GM21526 (cell line): ENCODE results near the gene ABHD1.

Source experiments
- ATAC-seq: cut with Tn5 transposase; IDR thresholded peaks from one replicate; pipeline ENCODE4 v1.9.1; 2021; ENCODE audit warnings: moderate library complexity; ENCODE audit not compliant: unreplicated experiment, low FRiP score

Gene ABHD1

GRCh38 chr2:27086724-27087593 lies 36.7 kb upstream of the ABHD1 start, which contains the start of gene KHK:
Gene KHK (plus strand): TSS chr2:27086772. CDS start chr2:27087260, 488 bp downstream.
- ATAC-seq = peak; percentile 61

- no peak for ATAC-seq
These were observed 35.7 kb upstream of the ABHD1 start for GRCh38 chr2:27087823-27088410.

DNA sequence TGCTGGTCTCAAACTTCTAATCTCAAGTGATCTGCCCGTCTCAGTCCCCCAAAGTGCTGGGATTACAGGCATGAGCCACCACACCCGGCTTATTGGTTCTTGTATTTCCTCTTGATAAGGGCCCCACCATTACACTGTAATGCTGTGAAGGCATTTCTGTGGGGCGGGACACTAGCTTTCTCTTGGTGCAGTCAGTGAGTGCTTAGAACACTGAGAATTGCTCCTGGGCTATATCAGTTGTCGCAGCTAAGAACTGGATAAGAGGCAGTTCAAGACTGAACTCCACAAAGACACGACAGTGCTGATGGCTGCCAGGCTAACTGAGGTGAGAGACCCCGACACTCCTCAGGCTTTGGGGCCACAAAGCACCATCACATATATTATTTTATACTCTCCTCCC lies 35.0 kb upstream of the ABHD1 start:
- ATAC-seq = no peak

DNA sequence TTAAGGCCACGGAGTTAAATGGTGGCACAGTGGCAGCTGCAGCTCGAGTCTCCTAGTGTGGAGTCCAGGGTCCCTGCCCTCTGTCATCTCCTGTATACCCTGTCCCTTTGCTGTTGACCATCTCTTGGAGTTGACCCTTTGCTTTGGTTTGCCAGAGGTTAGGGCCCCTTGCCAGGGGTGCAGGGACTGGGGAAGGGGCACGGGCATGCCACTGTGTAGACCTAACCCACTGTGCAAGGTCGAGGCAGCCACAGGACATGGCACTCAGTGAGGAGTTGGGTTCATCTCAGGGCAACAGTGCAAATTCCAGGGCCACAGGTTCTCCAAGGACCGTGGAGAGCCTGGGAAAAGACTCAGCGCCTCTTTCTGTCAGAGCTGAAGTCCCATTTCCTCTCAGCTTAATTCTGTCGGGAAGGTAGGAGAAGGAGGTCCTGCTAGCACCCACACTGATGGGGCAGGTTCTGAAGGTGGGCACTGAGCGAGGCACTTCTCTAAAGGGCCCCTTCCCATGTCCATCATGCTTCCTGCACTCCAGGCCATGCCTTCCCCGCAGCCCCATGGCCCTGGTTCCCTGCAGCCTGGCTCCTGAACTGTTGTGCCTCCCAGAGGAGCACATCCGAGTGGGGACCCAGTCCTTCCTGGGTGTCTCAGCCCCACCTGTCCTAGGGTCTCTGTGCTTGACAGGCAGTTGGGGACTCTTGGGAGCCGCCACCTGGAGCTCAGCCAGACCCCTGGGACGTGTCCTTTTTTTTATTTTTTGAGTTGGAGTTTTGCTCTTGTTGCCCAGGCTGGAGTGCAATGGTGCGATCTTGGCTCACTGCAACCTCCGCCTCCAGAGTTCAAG lies 34.3 kb upstream of the ABHD1 start:
- ATAC-seq = no peak

GRCh38 chr2:27091746-27092695 lies 31.6 kb upstream of the ABHD1 start:
- no peak for ATAC-seq

DNA sequence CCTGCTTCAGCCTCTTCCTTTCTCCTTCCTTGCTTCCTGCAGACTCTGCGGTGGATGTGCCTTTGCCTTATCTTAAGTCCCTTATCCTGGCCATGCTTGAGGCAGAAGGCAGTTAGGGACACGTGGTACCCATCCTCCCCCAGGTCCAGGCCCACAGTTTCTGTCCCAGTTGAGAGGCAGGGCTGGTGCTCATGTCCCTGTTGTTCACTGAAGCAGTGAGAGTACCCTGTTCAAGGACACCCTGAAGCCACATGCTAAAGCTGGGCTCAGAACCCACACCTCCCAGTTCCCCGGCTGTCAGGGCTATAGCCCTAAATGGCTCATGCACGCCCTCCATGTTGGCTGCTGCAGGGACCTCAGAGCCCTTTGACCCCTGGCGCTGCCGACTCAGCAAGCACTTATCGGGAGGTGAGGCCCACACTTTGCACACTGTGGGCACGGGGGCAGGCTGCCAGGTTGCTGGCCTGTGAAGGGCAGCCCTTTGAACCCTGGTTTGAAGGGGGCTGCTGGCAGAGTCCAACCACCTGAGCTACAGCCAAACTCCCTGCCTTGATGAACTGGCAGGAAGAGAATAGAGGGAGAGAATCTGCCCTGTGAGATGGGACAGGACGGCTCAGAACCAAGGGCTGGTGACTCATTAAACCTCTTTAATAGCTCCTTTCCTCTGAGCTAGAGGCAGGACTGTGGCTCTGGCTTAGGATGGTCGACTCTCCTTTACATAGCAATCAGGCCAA lies 30.8 kb upstream of the ABHD1 start:
- ATAC-seq = no peak

GRCh38 chr2:27093430-27094352 lies 29.9 kb upstream of the ABHD1 start:
- ATAC-seq = no peak

DNA sequence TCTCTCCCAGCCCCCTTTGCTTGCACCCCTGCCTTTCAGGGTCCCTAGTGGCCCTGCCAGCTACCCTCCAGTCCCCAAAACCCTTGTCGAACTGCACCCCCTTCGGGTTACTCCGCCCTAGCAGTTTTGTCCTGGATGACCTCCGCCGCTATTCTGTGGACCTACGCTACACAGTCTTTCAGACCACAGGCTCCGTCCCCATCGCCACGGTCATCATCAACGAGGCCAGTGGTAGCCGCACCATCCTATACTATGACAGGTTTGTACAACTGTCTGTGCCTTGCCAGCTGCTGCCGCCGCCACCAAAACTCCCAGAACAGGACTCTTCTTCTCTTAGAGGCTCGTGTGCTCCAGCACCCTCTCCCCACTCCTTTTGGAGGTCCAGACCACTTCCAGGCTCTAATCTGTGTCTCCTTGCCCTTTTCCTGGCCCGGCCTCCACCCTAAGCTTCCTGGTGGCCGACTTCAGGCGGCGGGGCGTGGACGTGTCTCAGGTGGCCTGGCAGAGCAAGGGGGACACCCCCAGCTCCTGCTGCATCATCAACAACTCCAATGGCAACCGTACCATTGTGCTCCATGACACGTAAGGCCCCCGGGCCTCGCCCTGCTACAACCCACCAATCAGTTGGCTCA lies 29.1 kb upstream of the ABHD1 start:
- no peak for ATAC-seq

DNA sequence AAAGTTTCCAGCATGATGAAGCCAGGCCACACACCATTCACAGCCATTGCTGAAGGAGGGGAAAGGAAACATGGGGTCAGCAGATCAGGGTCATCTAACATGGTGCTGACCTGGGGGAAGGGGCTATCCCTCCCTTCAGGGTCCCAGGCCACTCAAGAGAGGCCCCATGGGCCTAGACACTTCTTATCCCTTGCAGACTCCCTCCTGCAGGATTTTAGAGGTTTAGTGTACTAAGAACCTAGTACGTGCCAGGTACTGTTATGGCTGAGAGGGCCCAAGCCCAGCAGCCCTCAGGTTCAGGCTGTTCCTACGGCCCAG lies 28.2 kb upstream of the ABHD1 start:
- no peak for ATAC-seq

DNA sequence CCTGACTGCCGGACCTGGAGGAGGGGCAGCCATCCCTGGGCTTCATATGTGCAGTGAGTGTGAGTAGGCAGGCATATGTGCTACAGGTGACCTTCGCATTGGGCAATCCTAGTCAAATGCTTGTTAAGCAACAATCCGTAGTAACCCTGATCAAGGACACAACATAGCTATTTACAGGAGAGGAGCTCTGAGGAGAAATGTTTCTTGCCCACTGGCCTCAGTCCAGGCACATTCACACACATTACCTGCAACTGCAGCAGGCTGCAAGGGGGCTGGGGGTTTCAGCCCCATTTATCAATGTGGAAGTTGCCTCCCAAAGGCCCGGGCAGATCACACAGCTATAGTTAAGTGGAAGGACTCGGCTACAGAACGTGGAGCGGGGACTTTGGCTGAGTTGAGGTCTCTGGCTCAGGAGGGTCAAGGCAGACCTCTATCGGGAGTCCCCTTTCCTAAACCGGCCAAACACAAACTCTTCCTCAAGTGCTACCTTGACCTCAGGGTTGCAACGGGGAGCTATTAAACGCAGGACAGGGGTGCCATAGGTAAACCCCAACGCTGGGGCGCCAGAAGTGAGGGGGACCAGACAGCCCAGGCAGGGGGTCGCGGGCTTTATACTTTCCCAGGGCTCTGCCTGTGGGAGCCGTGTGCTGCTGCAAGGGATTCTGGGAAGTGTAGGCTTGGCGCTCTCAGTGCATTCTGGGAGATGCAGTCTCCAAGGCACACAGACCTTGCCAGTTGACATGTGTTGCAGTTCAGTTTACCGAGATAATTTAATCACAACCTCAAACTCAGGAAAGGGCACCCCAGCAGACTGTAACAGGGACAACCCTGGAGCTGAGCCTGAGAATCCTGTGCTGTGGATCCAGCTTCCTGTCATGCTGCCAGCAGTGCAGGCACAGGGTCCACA lies 27.6 kb upstream of the ABHD1 start:
- no peak for ATAC-seq

- no peak for ATAC-seq
These were observed 26.8 kb upstream of the ABHD1 start for GRCh38 chr2:27096748-27097297.

DNA sequence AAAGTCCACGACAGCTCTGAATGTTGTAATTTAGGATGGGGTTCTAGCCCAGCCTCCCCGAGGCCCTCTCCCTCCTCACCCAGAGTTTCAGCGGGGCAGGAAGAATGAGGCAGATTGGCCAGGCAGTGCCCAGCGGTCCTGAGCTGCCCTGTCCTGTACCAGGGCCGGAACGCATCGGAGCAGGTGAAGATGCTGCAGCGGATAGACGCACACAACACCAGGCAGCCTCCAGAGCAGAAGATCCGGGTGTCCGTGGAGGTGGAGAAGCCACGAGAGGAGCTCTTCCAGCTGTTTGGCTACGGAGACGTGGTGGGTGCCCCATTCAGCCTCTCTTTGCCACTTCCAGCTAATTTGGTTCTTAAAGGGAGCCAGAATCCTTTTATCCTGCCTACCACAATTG lies 26.3 kb upstream of the ABHD1 start:
- no peak for ATAC-seq

- no peak for ATAC-seq
These were observed 24.2 kb upstream of the ABHD1 start for GRCh38 chr2:27099334-27099955.

GRCh38 chr2:27100036-27100435 lies 23.6 kb upstream of the ABHD1 start:
- ATAC-seq = no peak

DNA sequence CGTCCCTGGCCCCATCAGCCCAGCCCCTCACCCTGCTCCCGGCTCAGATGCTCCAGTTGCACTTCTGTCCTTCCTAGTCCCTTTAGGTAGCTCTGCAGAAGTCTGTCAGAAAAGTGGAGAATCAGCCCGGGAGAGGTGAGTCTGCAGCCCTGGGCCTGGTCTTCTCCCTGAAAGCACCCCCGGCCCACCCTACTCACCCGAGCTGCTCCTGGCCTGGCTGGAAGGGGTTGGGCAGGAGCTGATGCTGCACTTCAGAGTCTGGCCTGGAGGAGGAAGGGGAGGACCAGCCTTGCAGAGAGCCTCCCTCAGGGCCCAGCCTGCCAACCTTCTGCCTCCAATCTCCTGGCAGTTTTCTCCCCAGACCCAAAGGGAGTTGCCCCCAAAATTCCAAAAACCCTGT lies 21.3 kb upstream of the ABHD1 start:
- no peak for ATAC-seq

DNA sequence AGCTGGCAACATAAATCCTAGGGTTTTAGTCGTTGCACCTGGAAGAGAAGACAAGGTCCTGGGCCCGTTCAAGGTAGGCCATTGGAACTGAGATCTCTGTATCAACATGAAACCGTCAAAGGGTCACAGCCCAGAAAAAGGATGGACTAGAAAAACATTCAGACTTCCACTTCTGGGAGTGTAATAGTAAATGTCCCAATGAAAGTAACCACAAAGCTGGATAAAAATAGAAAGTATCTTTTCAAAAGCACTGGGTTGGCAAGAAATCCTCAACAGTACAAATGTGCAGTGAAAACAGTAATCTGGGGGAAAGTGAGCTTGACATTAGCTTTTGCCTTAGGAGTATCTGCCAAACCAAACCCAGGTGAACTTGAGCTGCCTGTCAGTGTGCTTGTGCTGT lies 17.6 kb upstream of the ABHD1 start:
- ATAC-seq = no peak
